Mammary epithelial cell (primary cell): Measurements from ENCODE around the gene CHTOP.

Experiments used
- EZH2 ChIP-seq: IDR thresholded peaks from 2 replicates; pipeline ENCODE4 v1.6.1; 2012; ENCODE audit warnings: low read length, inconsistent platforms, borderline replicate concordance
- TF ChIP-seq, protein P1 (sequence below), 2 donors: IDR thresholded peaks in 1 of 2; conservative IDR thresholded peaks in 1 of 2; 2 replicates each; pipeline ENCODE4 v1.5.1; 2011 to 2012; ENCODE audit warnings: inconsistent platforms in 2 of 2, low read length in 2 of 2, mild to moderate bottlenecking in 2 of 2, control low read depth in 1 of 2, low read depth in 1 of 2; ENCODE audit not compliant: insufficient read depth in 1 of 2; ENCODE audit errors: extremely low read depth in 1 of 2

DNA sequence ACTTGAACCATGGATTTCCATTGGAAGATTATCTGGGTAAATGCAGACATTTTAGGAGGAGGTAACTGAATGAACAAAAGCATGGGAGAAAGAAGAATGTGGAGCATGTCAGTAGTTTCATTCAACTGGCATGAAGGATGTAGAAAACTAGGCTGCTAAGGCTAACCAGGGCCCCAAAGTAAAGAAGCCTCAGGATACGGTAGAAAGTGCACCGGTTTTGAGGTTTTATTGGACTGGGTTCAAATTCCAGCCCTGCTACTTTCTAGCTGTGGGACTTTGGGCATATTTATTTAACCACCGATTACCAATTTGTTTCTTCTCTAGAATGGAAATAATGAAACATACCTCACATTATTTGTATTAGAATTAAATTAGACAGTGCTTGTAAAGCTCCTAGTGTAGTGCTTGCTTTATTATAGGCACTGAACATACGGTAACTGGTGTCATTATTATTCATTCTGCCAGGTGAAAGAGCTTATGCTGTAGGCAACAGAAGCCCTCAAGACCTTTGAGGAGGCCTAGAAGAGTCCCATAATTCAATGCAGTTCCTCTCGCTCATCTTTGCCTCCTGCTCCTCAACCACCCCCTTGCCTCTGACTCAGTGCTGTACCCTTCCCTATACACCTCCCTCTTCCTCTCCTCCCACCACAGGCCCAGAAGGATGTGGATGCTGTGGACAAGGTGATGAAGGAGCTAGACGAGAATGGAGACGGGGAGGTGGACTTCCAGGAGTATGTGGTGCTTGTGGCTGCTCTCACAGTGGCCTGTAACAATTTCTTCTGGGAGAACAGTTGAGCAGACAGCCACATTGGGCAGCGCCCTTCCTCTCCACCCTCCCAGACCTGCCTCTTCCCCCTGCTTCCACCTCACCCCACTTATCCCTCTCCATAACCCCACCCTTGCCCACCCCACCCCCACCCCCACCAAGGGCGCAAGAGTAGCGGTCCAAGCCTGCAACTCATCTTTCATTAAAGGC is 2.5 kb upstream of the CHTOP start:
- TF ChIP-seq EZH2, result no peak
- TF ChIP-seq, protein P1, sequence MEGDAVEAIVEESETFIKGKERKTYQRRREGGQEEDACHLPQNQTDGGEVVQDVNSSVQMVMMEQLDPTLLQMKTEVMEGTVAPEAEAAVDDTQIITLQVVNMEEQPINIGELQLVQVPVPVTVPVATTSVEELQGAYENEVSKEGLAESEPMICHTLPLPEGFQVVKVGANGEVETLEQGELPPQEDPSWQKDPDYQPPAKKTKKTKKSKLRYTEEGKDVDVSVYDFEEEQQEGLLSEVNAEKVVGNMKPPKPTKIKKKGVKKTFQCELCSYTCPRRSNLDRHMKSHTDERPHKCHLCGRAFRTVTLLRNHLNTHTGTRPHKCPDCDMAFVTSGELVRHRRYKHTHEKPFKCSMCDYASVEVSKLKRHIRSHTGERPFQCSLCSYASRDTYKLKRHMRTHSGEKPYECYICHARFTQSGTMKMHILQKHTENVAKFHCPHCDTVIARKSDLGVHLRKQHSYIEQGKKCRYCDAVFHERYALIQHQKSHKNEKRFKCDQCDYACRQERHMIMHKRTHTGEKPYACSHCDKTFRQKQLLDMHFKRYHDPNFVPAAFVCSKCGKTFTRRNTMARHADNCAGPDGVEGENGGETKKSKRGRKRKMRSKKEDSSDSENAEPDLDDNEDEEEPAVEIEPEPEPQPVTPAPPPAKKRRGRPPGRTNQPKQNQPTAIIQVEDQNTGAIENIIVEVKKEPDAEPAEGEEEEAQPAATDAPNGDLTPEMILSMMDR (conservative IDR thresholded peaks at IDR 0.05 in 1 of 2, IDR thresholded peaks at IDR 0.05 in 1 of 2; ENCODE audit: extremely low read depth in 1 of 2, insufficient read depth in 1 of 2, low read depth in 1 of 2, low read length in 2 of 2), result no peak
